Sigmoid colon (tissue), 4 donors: ENCODE measurements around the gene ACACA.

Experiments
- POLR2A ChIP-seq, 2 donors: fragments of 450-650 bp; IDR thresholded peaks; one replicate each; pipeline ENCODE4 v1.6.1; 2016; ENCODE audit warnings: antibody characterized with exemption in 2 of 2, mild to moderate bottlenecking in 2 of 2, moderate library complexity in 2 of 2
- POLR2AphosphoS5 ChIP-seq, 4 donors: sonication (generic); formaldehyde crosslinking; IDR thresholded peaks; one replicate each; pipeline ENCODE4 v1.6.1; 2017; ENCODE audit warnings: antibody characterized with exemption in 4 of 4
- TF ChIP-seq, protein P1 (sequence below), 4 experiments: fragments of 450-650 bp in 3 of 4; fragments of 200-600 bp in 1 of 4; IDR thresholded peaks; one replicate each; pipeline ENCODE4 v1.5.1; 2016 to 2019; ENCODE audit warnings: antibody characterized with exemption in 4 of 4, mild to moderate bottlenecking in 3 of 4, moderate library complexity in 2 of 4

DNA sequence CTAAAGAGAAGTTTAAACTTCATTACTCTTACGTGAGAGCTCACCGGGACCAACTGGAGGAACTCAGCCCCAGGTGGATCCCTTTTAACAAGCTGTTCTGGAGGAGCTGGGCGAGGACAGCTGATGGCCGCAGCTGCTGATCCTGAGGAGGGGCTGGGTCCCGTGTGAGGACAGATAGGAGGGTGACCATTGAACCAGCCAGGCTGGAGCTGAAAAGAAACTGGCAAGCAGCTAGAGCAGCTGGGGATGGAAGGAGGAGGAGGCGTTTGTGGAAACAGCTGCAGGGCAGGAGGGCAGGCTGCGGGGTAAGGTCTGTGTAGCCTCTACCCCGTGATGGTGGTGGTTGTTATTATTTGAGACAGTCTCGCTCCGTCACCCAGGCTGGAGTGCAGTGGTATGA is 338.4 kb downstream of the ACACA start:
- TF ChIP-seq POLR2A (IDR thresholded peaks at IDR 0.05) (no peak), POLR2AphosphoS5 (IDR thresholded peaks at IDR 0.05) (no peak)
- TF ChIP-seq, protein P1, sequence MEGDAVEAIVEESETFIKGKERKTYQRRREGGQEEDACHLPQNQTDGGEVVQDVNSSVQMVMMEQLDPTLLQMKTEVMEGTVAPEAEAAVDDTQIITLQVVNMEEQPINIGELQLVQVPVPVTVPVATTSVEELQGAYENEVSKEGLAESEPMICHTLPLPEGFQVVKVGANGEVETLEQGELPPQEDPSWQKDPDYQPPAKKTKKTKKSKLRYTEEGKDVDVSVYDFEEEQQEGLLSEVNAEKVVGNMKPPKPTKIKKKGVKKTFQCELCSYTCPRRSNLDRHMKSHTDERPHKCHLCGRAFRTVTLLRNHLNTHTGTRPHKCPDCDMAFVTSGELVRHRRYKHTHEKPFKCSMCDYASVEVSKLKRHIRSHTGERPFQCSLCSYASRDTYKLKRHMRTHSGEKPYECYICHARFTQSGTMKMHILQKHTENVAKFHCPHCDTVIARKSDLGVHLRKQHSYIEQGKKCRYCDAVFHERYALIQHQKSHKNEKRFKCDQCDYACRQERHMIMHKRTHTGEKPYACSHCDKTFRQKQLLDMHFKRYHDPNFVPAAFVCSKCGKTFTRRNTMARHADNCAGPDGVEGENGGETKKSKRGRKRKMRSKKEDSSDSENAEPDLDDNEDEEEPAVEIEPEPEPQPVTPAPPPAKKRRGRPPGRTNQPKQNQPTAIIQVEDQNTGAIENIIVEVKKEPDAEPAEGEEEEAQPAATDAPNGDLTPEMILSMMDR (IDR thresholded peaks at IDR 0.05), result no peak
